Measurements from ENCODE around the gene MDN1. TPM values are rescaled to one million over a fixed set of nuclear protein-coding genes. Genes with fewer than 3 reads are reported as not detected.

The MDN1 gene
- total and polyA plus RNA-seq, 2 of the 4 experiments (the other 2 are of a cell fraction) = 7.7 to 26.7 TPM

DNA sequence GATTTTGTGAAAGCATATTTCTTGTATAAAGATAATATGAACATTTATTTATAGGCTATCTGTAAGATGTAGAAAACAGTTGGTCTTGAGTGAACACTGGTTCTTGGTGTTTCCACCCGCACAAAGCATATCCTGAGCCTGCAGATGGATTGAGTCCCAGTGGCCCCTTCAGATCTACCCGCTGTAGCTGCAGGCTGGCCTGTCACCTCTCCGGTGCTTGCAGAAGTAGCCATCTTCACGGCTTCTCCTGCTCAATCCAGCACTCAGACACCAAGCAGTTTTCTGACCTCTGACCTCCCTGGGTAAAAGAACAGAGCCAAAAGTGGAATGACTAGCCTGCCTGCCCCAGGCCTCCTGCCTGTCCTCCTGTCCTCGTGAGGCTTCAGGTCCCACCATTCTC lies 203.7 kb downstream of the MDN1 start:
- H3K4me2 ChIP-seq (ENCODE audit: low read depth, low read length) = no peak overlapping the region
- in situ Hi-C loops (cut with MboI; ENCODE audit: low sequenced_read_pairs) = loop anchor here (25.0 kb wide), 1 partner anchor 629 kb away; no protein-coding TSS in a partner anchor
- ChIA-PET POLR2A (ENCODE audit: unreplicated experiment) (no interaction called here), CTCF (no interaction called here)
- no peaks in the 10 kb centered on the region for H4K20me1 ChIP-seq (ENCODE audit: insufficient read depth, low read length)
- H2AK5ac ChIP-seq (ENCODE audit: low read depth, low read length) = no peak overlapping the region
- WGBS, 2 experiments (ENCODE audit: extremely low coverage in 2 of 2, insufficient read length in 1 of 2) = no CpG with 5 or more reads among the region's 5 CpGs
- no peak overlapping the region for H4K8ac ChIP-seq (ENCODE audit: low read depth in 2 of 2, low read length in 2 of 2)
- no peak overlapping the region for H3K18ac ChIP-seq (ENCODE audit: low read depth, low read length)
- TF ChIP-seq MXI1 (IDR thresholded peaks at IDR 0.05; ENCODE audit: borderline replicate concordance, low read depth, low read length) (no peak), RAD21 (IDR thresholded peaks at IDR 0.05; ENCODE audit: low read length) (no peak), MAFK (IDR thresholded peaks at IDR 0.05; ENCODE audit: low read depth, low read length) (no peak), CEBPB (IDR thresholded peaks at IDR 0.05; ENCODE audit: low read depth, low read length) (no peak), FOS (IDR thresholded peaks at IDR 0.05; ENCODE audit: low read depth, low read length) (no peak), BHLHE40 (IDR thresholded peaks at IDR 0.05; ENCODE audit: low read depth, low read length) (no peak), RCOR1 (IDR thresholded peaks at IDR 0.05; ENCODE audit: insufficient replicate concordance, low read length) (no peak), RFX5 (IDR thresholded peaks at IDR 0.05; ENCODE audit: low read depth, low read length) (no peak), POLR2A (IDR thresholded peaks at IDR 0.05; ENCODE audit: low read depth, low read length) (no peak), MAZ (IDR thresholded peaks at IDR 0.05; ENCODE audit: borderline replicate concordance, low read depth, low read length) (no peak), SMC3 (IDR thresholded peaks at IDR 0.05; ENCODE audit: low read depth, low read length) (no peak), CHD1 (IDR thresholded peaks at IDR 0.05; ENCODE audit: low read depth, low read length) (no peak), NFE2L2 (IDR thresholded peaks at IDR 0.05; ENCODE audit: low read depth, low read length) (no peak)
- TF ChIP-seq, protein P1, sequence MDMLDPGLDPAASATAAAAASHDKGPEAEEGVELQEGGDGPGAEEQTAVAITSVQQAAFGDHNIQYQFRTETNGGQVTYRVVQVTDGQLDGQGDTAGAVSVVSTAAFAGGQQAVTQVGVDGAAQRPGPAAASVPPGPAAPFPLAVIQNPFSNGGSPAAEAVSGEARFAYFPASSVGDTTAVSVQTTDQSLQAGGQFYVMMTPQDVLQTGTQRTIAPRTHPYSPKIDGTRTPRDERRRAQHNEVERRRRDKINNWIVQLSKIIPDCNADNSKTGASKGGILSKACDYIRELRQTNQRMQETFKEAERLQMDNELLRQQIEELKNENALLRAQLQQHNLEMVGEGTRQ (IDR thresholded peaks at IDR 0.05; ENCODE audit: low read depth, low read length) = no peak
- TF ChIP-seq, protein P2, sequence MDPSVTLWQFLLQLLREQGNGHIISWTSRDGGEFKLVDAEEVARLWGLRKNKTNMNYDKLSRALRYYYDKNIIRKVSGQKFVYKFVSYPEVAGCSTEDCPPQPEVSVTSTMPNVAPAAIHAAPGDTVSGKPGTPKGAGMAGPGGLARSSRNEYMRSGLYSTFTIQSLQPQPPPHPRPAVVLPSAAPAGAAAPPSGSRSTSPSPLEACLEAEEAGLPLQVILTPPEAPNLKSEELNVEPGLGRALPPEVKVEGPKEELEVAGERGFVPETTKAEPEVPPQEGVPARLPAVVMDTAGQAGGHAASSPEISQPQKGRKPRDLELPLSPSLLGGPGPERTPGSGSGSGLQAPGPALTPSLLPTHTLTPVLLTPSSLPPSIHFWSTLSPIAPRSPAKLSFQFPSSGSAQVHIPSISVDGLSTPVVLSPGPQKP (IDR thresholded peaks at IDR 0.05; ENCODE audit: borderline replicate concordance, low read depth, low read length) = no peak
- TF ChIP-seq, protein P3, sequence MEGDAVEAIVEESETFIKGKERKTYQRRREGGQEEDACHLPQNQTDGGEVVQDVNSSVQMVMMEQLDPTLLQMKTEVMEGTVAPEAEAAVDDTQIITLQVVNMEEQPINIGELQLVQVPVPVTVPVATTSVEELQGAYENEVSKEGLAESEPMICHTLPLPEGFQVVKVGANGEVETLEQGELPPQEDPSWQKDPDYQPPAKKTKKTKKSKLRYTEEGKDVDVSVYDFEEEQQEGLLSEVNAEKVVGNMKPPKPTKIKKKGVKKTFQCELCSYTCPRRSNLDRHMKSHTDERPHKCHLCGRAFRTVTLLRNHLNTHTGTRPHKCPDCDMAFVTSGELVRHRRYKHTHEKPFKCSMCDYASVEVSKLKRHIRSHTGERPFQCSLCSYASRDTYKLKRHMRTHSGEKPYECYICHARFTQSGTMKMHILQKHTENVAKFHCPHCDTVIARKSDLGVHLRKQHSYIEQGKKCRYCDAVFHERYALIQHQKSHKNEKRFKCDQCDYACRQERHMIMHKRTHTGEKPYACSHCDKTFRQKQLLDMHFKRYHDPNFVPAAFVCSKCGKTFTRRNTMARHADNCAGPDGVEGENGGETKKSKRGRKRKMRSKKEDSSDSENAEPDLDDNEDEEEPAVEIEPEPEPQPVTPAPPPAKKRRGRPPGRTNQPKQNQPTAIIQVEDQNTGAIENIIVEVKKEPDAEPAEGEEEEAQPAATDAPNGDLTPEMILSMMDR (conservative IDR thresholded peaks at IDR 0.05; ENCODE audit: low read depth, low read length) = no peak
- H3K23ac ChIP-seq (ENCODE audit: low read depth, low read length) = no peak overlapping the region
- H3K27me3 ChIP-seq (ENCODE audit: control insufficient read depth, insufficient read depth, low read length) = peaks cover 2% of the 10 kb centered on the region; the same call in 1 of the 2 replicates
- H4K5ac ChIP-seq (ENCODE audit: low read depth, low read length) = no peak overlapping the region
- DNase-seq = no peak
- H3K4me1 ChIP-seq (ENCODE audit: control insufficient read depth, insufficient read depth, low read length) = no peaks in the 10 kb centered on the region
- no peaks in the 10 kb centered on the region for H3K79me1 ChIP-seq (ENCODE audit: low read depth in 1 of 2, low read length in 2 of 2)
- H2AK9ac ChIP-seq (replicated peaks; ENCODE audit: low read depth, low read length, poor library complexity) = no peak overlapping the region
- no peak overlapping the region for H2BK20ac ChIP-seq (ENCODE audit: low read depth, low read length)
- H2BK15ac ChIP-seq (ENCODE audit: low read depth, low read length) = no peak overlapping the region
- H3K56ac ChIP-seq (ENCODE audit: extremely low read depth, insufficient read depth, low read length) = no peak overlapping the region
- dilution Hi-C loops (cut with HindIII; ENCODE audit: low sequenced_read_pairs, unreplicated experiment) = no loop called here
- H2BK5ac ChIP-seq (ENCODE audit: low read depth, low read length, poor library complexity, severe bottlenecking) = no peak overlapping the region
- H3K27ac ChIP-seq (ENCODE audit: insufficient read depth, low read length) = no peak overlapping the region
- no peaks in the 10 kb centered on the region for H3K9me1 ChIP-seq (ENCODE audit: insufficient read depth, low read length)
- no peak overlapping the region for H3K4ac ChIP-seq (ENCODE audit: low read depth, low read length)
- no peak overlapping the region for H2AFZ ChIP-seq (replicated peaks; ENCODE audit: low read length, poor library complexity)
- no peak for ATAC-seq (ENCODE audit: low read depth)
- intact Hi-C loops (cut with micrococcal nuclease) = no loop called here
- no peak overlapping the region for H3K4me3 ChIP-seq (ENCODE audit: insufficient read depth, low read depth, low read length)
- no peak overlapping the region for H4K91ac ChIP-seq (ENCODE audit: insufficient read depth, low read depth, low read length)
- no peak overlapping the region for H2BK120ac ChIP-seq (ENCODE audit: low read depth, low read length)
- H3K14ac ChIP-seq (replicated peaks; ENCODE audit: low read depth, low read length) = no peak overlapping the region
- no TSS peak for BruUV-seq (replicated peaks)
- H3K9me3 ChIP-seq (ENCODE audit: control insufficient read depth, insufficient read depth, low read length) = no peaks in the 10 kb centered on the region
- no peaks in the 10 kb centered on the region for H3K36me3 ChIP-seq (ENCODE audit: control insufficient read depth, insufficient read depth, low read length)
- H3K9ac ChIP-seq (ENCODE audit: low read depth, low read length) = no peak overlapping the region
